H1 (cell line): Measurements from ENCODE around the gene ASF1A. TPM values are rescaled to one million over a fixed set of nuclear protein-coding genes. Genes with fewer than 3 reads are reported as not detected.

ENCODE experiments used
- CTCF ChIA-PET: fragments of 300-600 bp; sonication (Branson Sonifier 250); formaldehyde crosslinking; loops from one replicate; lab custom pipeline; 2021; ENCODE audit not compliant: partially characterized antibody; lab: Charles Lee
- POLR2A ChIA-PET: fragments of 300-600 bp; sonication (Branson Sonifier 250); formaldehyde crosslinking; loops from one replicate; lab custom pipeline; 2021; ENCODE audit warnings: inconsistent platforms; ENCODE audit not compliant: partially characterized antibody; lab: Charles Lee
- DNase-seq, 2 experiments: peaks; one replicate each; pipeline versions ENCODE4 v3.0.0 to v3.0.0-alpha.2; 2010 to 2022; ENCODE audit warnings: low spot score in 2 of 2, low read depth in 1 of 2, mixed read lengths in 1 of 2
- FAIRE-seq: peaks from 2 replicates; lab custom pipeline; 2011; peaks lifted over from hg19 to GRCh38; lab: Jason Lieb, UNC
- H2AFZ ChIP-seq: 2 replicates; pipeline ENCODE4 v1.8.1; 2012; ENCODE audit warnings: low read length, inconsistent platforms
- H2AK5ac ChIP-seq: 2 replicates; pipeline ENCODE4 v1.6.1; 2013; ENCODE audit warnings: low read depth, low read length
- H2BK120ac ChIP-seq: replicated peaks from 2 replicates; pipeline ENCODE3; 2013; ENCODE audit warnings: low read depth, low read length, inconsistent platforms
- H2BK12ac ChIP-seq: 2 replicates; pipeline ENCODE4 v1.6.1; 2013; ENCODE audit warnings: low read depth, low read length
- H2BK15ac ChIP-seq: 2 replicates; pipeline ENCODE4 v1.6.1; 2013; ENCODE audit warnings: low read length
- H2BK20ac ChIP-seq: 2 replicates; pipeline ENCODE4 v1.6.1; 2013; ENCODE audit warnings: low read length
- H2BK5ac ChIP-seq: 2 replicates; pipeline ENCODE4 v1.6.1; 2013; ENCODE audit warnings: low read depth, low read length
- H3K14ac ChIP-seq: 2 replicates; pipeline ENCODE4 v1.6.1; 2013; ENCODE audit warnings: inconsistent platforms; ENCODE audit not compliant: insufficient read length
- H3K18ac ChIP-seq: 2 replicates; pipeline ENCODE4 v1.6.1; 2013; ENCODE audit warnings: low read length; ENCODE audit errors: extremely low read depth
- H3K23ac ChIP-seq: 2 replicates; pipeline ENCODE4 v1.6.1; 2013; ENCODE audit warnings: inconsistent platforms; ENCODE audit not compliant: insufficient read length
- H3K23me2 ChIP-seq: 2 replicates; pipeline ENCODE4 v1.6.1; 2013; ENCODE audit warnings: low read depth, low read length
- H3K27ac ChIP-seq: 2 replicates; pipeline ENCODE4 v1.6.1; 2011; ENCODE audit warnings: low read depth, low read length, inconsistent platforms
- H3K27me3 ChIP-seq, 4 experiments: replicated peaks in 1 of 4; 1 replicate in 1 of 4; 2 replicates in 3 of 4; pipeline versions ENCODE4 v1.6.1 to v1.8.1; 2011 to 2013; ENCODE audit warnings: low read length in 3 of 4, mild to moderate bottlenecking in 3 of 4, inconsistent platforms in 2 of 4, mixed read lengths in 2 of 4, moderate library complexity in 1 of 4; ENCODE audit not compliant: control insufficient read depth in 3 of 4, insufficient read depth in 3 of 4; ENCODE audit errors: extremely low read depth in 1 of 4
- H3K36me3 ChIP-seq, 4 experiments: 2 replicates each; pipeline versions ENCODE4 v1.6.1 to v1.8.1; 2011 to 2013; ENCODE audit warnings: mild to moderate bottlenecking in 4 of 4, low read length in 3 of 4, moderate library complexity in 2 of 4, control low read depth in 1 of 4, inconsistent platforms in 1 of 4; ENCODE audit not compliant: insufficient read depth in 4 of 4, control insufficient read depth in 2 of 4
- H3K4ac ChIP-seq: replicated peaks from 2 replicates; pipeline ENCODE3; 2013; ENCODE audit warnings: low read length, low read depth, mixed read lengths, inconsistent platforms; ENCODE audit not compliant: insufficient read length
- H3K4me1 ChIP-seq, 4 experiments: replicated peaks in 1 of 4; 1 replicate in 1 of 4; 2 replicates in 3 of 4; pipeline versions ENCODE4 v1.6.1 to v1.8.1; 2011 to 2013; ENCODE audit warnings: low read length in 3 of 4, inconsistent platforms in 2 of 4, mixed read lengths in 1 of 4; ENCODE audit not compliant: insufficient read depth in 4 of 4, control insufficient read depth in 3 of 4
- H3K4me2 ChIP-seq, 2 experiments: 2 replicates each; pipeline versions ENCODE4 v1.6.1 to v1.8.1; 2011 to 2013; ENCODE audit warnings: low read depth in 2 of 2, low read length in 2 of 2, control low read depth in 1 of 2, inconsistent platforms in 1 of 2, mild to moderate bottlenecking in 1 of 2; ENCODE audit not compliant: insufficient read depth in 1 of 2
- H3K4me3 ChIP-seq, 4 experiments: fragments of 200-600, 300-600 bp in 1 of 4; sonication (generic), shearing (Covaris generic), sonication (Bioruptor Twin) in 1 of 4; 2 replicates each; pipeline versions ENCODE4 v1.5.1 to v1.8.1; 2011 to 2016; ENCODE audit warnings: low read length in 4 of 4, low read depth in 3 of 4, control low read depth in 2 of 4, inconsistent platforms in 2 of 4, mild to moderate bottlenecking in 2 of 4, mixed read lengths in 1 of 4, moderate library complexity in 1 of 4; ENCODE audit not compliant: insufficient read depth in 2 of 4; ENCODE audit errors: extremely low read depth in 1 of 4
- H3K56ac ChIP-seq: replicated peaks from 2 replicates; pipeline ENCODE3; 2013; ENCODE audit warnings: low read depth, mild to moderate bottlenecking, mixed read lengths, low read length, inconsistent platforms; ENCODE audit not compliant: insufficient read length
- H3K79me1 ChIP-seq: 2 replicates; pipeline ENCODE4 v1.6.1; 2013; ENCODE audit warnings: low read depth, low read length, control low read depth
- H3K79me2 ChIP-seq, 2 experiments: 2 replicates each; pipeline versions ENCODE4 v1.6.1 to v1.8.1; 2012 to 2013; ENCODE audit warnings: low read length in 2 of 2, mild to moderate bottlenecking in 2 of 2, inconsistent platforms in 1 of 2; ENCODE audit not compliant: insufficient read depth in 2 of 2, control insufficient read depth in 1 of 2
- H3K9ac ChIP-seq, 4 experiments: replicated peaks in 1 of 4; 1 replicate in 1 of 4; 2 replicates in 3 of 4; pipeline versions ENCODE4 v1.6.1 to v1.8.1; 2011 to 2013; ENCODE audit warnings: low read depth in 3 of 4, low read length in 3 of 4, control low read depth in 2 of 4, mild to moderate bottlenecking in 2 of 4, moderate library complexity in 2 of 4, inconsistent platforms in 1 of 4; ENCODE audit errors: extremely low read depth in 1 of 4
- H3K9me3 ChIP-seq, 2 experiments: 2 replicates each; pipeline versions ENCODE4 v1.6.1 to v1.8.1; 2012 to 2013; ENCODE audit warnings: mild to moderate bottlenecking in 2 of 2, moderate library complexity in 2 of 2, control low read depth in 1 of 2, inconsistent platforms in 1 of 2, low read depth in 1 of 2, low read length in 1 of 2, mixed read lengths in 1 of 2; ENCODE audit not compliant: insufficient read depth in 2 of 2
- H4K20me1 ChIP-seq, 2 experiments: replicated peaks in 1 of 2; 2 replicates each; pipeline versions ENCODE3 to v1.8.1; 2011 to 2013; ENCODE audit warnings: inconsistent platforms in 2 of 2, low read length in 2 of 2, mild to moderate bottlenecking in 1 of 2; ENCODE audit not compliant: insufficient read depth in 2 of 2, control insufficient read depth in 1 of 2
- H4K5ac ChIP-seq: 2 replicates; pipeline ENCODE4 v1.6.1; 2013; ENCODE audit warnings: low read length, low read depth, mixed read lengths, inconsistent platforms; ENCODE audit not compliant: insufficient read length
- H4K8ac ChIP-seq: 2 replicates; pipeline ENCODE4 v1.8.0; 2013; ENCODE audit warnings: mild to moderate bottlenecking, moderate library complexity, low read length, inconsistent platforms; ENCODE audit not compliant: insufficient read depth; ENCODE audit errors: extremely low read depth
- H4K91ac ChIP-seq: replicated peaks from 2 replicates; pipeline ENCODE3; 2013; ENCODE audit warnings: low read length, mixed read lengths, inconsistent platforms; ENCODE audit not compliant: insufficient read length
- SP1 ChIP-seq: IDR thresholded peaks from 2 replicates; pipeline ENCODE4 v1.6.1; 2011; ENCODE audit warnings: low read depth, low read length
- ZNF274 ChIP-seq: IDR thresholded peaks from 2 replicates; pipeline ENCODE4 v1.7.0; 2012; ENCODE audit warnings: low read length, borderline replicate concordance; ENCODE audit errors: extremely low read depth
- WGBS, 2 experiments: shearing (Covaris generic) in 1 of 2; methylation state at CpG; one replicate each; pipeline versions ENCODE4 v1.1.6 to v1.1.7; 2013 to 2015; ENCODE audit warnings: low lambda C conversion rate in 2 of 2, mixed read lengths in 2 of 2, inconsistent platforms in 1 of 2, low coverage in 1 of 2, missing lambda C conversion rate in 1 of 2; ENCODE audit not compliant: insufficient replicate concordance in 2 of 2, insufficient coverage in 1 of 2, insufficient read length in 1 of 2; ENCODE audit errors: extremely low coverage in 1 of 2, missing lambda C conversion rate in 1 of 2; 5-methylcytosine and 5-hydroxymethylcytosine counted together
- polyA plus RNA-seq, 7 experiments: library from polyadenylated mRNA; depleted of rRNA in 3 of 7; stranded (reverse) in 5 of 7; unstranded in 2 of 7; fragments of >200 nt in 5 of 7; fragments of 200-250 nt in 2 of 7; gene quantifications; 1 replicate in 5 of 7; 2 replicates in 1 of 7; 4 replicates in 1 of 7; pipeline versions ENCODE4 v1.2.1 to v1.2.3, GENCODE V29; 2011 to 2013; ENCODE audit warnings: missing spikeins in 2 of 7, mixed read lengths in 2 of 7
- total RNA-seq: library from RNA; stranded (reverse); fragmentation: NEBNext Ultra II Directional; extraction: Animal tissue kit (Norgen Biotek cat#: 25700); gene quantifications from 2 replicates; pipeline ENCODE4 v1.2.1, GENCODE V29; 2021
- TF ChIP-seq, protein P1 (sequence below): IDR thresholded peaks from 2 replicates; pipeline ENCODE4 v1.6.1; 2012; ENCODE audit warnings: low read length, inconsistent platforms
- TF ChIP-seq, protein P2 (sequence below): IDR thresholded peaks from 2 replicates; pipeline ENCODE4 v1.6.1; 2012; ENCODE audit warnings: inconsistent platforms
- TF ChIP-seq, protein P3 (sequence below): IDR thresholded peaks from 2 replicates; pipeline ENCODE4 v1.6.1; 2011; ENCODE audit warnings: low read depth, mild to moderate bottlenecking, low read length; ENCODE audit not compliant: insufficient read depth

Gene ASF1A
- total and polyA plus RNA-seq, 2 of the 8 experiments (the other 6 are each of a cell fraction or from before 2014, with no cell fraction given) = 11.4 to 50.2 TPM

GRCh38 chr6:118939683-118940082 is 45.7 kb downstream of the ASF1A start:
- Histone ChIP-seq H3K23me2 (no peaks in the 10 kb centered on the region; the same call in 1 of the 2 replicates), H2BK15ac (no peak overlapping the region), H3K9me3 (peaks cover 11 to 18% of the 10 kb centered on the region in 2 experiments), H3K14ac (no peak overlapping the region), H4K20me1 (no peaks in the 10 kb centered on the region), H2AK5ac (no peak overlapping the region), H3K79me2 (peaks cover 0 to 25% of the 10 kb centered on the region in 2 experiments; a peak in 2 of 4 replicates), H3K79me1 (no peaks in the 10 kb centered on the region; the same call in 1 of the 2 replicates), H3K56ac (no peak overlapping the region), H4K91ac (no peak overlapping the region), H3K4me1 (no peaks in the 10 kb centered on the region), H3K4me2 (no peak overlapping the region), H3K36me3 (no peaks in the 10 kb centered on the region), H3K27me3 (no peaks in the 10 kb centered on the region), H3K4me3 (no peak overlapping the region), H2BK120ac (no peak overlapping the region), H4K8ac (no peak overlapping the region), H2BK20ac (no peak overlapping the region), H3K27ac (no peak overlapping the region), H2BK5ac (no peak overlapping the region), H3K18ac (no peak overlapping the region), H3K23ac (no peak overlapping the region), H2AFZ (no peak overlapping the region), H2BK12ac (no peak overlapping the region), H4K5ac (no peak overlapping the region), H3K4ac (no peak overlapping the region), H3K9ac (no peak overlapping the region)
- ChIA-PET CTCF (no interaction called here), POLR2A (no interaction called here)
- no peak for DNase-seq
- no peak for FAIRE-seq
- 96% methylated on average over 1 of the region's 1 CpG; no CpG with 5 or more reads in 1 of the 2 experiments for WGBS, 2 experiments
- TF ChIP-seq, protein P1, sequence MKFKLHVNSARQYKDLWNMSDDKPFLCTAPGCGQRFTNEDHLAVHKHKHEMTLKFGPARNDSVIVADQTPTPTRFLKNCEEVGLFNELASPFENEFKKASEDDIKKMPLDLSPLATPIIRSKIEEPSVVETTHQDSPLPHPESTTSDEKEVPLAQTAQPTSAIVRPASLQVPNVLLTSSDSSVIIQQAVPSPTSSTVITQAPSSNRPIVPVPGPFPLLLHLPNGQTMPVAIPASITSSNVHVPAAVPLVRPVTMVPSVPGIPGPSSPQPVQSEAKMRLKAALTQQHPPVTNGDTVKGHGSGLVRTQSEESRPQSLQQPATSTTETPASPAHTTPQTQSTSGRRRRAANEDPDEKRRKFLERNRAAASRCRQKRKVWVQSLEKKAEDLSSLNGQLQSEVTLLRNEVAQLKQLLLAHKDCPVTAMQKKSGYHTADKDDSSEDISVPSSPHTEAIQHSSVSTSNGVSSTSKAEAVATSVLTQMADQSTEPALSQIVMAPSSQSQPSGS = no peak
- TF ChIP-seq, protein P2, sequence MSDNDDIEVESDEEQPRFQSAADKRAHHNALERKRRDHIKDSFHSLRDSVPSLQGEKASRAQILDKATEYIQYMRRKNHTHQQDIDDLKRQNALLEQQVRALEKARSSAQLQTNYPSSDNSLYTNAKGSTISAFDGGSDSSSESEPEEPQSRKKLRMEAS = no peak
- TF ChIP-seq ZNF274 (no peak), SP1 (no peak)
- TF ChIP-seq, protein P3, sequence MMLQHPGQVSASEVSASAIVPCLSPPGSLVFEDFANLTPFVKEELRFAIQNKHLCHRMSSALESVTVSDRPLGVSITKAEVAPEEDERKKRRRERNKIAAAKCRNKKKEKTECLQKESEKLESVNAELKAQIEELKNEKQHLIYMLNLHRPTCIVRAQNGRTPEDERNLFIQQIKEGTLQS = no peak
